Measurements from ENCODE around the gene NLRP3. TPM values are rescaled to one million over a fixed set of nuclear protein-coding genes. Genes with fewer than 3 reads are reported as not detected.
A peak's percentile ranks its signal among the peaks of the same experiment; 100 is the strongest.

The NLRP3 gene
- total RNA-seq, 1 experiment from 2014 or later = not detected

DNA sequence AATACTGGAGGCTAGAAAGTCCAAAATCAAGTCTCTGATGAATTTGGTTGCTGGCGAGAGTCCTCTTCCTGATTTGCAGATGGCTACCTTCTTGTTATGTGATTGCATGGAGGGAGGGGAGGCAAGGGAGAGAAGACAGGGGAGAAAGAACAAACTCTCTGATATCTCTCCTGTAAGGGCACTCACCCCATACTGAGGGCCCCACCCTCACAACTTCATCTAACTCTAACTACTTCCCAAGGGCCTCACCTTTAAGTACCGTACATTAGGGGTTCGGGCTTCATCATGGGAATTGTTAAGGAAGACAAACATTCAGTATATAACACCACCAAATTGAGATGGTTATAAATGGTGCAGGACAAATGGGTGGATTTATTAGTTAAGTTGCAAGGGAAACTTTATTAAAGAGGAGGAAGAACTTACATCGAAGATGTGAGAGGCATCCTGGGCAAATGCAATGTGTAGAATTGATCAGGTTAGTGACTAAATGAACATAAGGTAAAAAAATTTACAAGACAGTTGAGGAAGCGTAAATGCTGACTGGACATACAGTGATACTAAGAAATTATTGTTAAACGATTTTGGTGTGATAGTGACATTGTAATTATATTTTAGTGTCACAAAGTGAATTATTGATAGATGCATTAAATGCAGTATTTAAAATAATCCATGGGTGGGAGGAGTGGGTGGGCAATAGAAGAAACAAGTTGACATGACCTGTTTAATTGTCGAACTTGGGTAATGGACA is 31.4 kb downstream of the NLRP3 start:
- Histone ChIP-seq H3K18ac (ENCODE audit: insufficient read length, low read depth, low read length) (no peak overlapping the region), H2BK120ac (ENCODE audit: low read depth, low read length, poor library complexity, severe bottlenecking) (no peak overlapping the region), H3K4me1 (ENCODE audit: insufficient read depth, low read length) (no peaks in the 10 kb centered on the region), H4K20me1 (ENCODE audit: control insufficient read depth, insufficient read depth, insufficient read length) (no peaks in the 10 kb centered on the region), H3K27ac (ENCODE audit: insufficient read length, low read depth, low read length) (no peak overlapping the region), H4K8ac (replicated peaks; ENCODE audit: insufficient read length, low read depth, low read length) (no peak overlapping the region), H4K91ac (ENCODE audit: insufficient read length, low read depth, low read length) (no peak overlapping the region), H3K4ac (ENCODE audit: low read depth, low read length) (no peak overlapping the region), H3T11ph (ENCODE audit: low read length) (no peak overlapping the region), H4K5ac (ENCODE audit: insufficient read length, low read depth, low read length) (no peak overlapping the region), H2AFZ (ENCODE audit: low read length) (no peak overlapping the region), H2BK5ac (ENCODE audit: insufficient read length, low read length) (no peak overlapping the region), H3K9ac (ENCODE audit: extremely low read depth, insufficient read length, low read length) (no peak overlapping the region), H3K79me2 (ENCODE audit: insufficient read depth, low read length) (no peaks in the 10 kb centered on the region), H3K56ac (ENCODE audit: insufficient read length, low read depth, low read length) (no peak overlapping the region), H3K4me2 (ENCODE audit: insufficient read depth, insufficient read length, low read length) (peak overlapping the region; percentile 58), H2BK12ac (ENCODE audit: insufficient read length, low read depth, low read length) (no peak overlapping the region), H3K23me2 (ENCODE audit: insufficient read length, low read depth, low read length, poor library complexity, severe bottlenecking) (peaks cover 3% of the 10 kb centered on the region), H3K23ac (ENCODE audit: insufficient read length, low read depth, low read length) (no peak overlapping the region), H2BK15ac (ENCODE audit: low read depth, low read length) (no peak overlapping the region), H3K9me3 (ENCODE audit: control insufficient read depth, low read depth, low read length) (no peaks in the 10 kb centered on the region), H3K79me1 (ENCODE audit: insufficient read depth, low read depth, low read length, poor library complexity, severe bottlenecking) (no peaks in the 10 kb centered on the region), H2AK5ac (ENCODE audit: insufficient read length, low read length) (no peak overlapping the region), H3K14ac (ENCODE audit: insufficient read depth, low read length) (no peak overlapping the region), H2BK20ac (ENCODE audit: low read depth, low read length, poor library complexity, severe bottlenecking) (no peak overlapping the region), H3K27me3 (ENCODE audit: insufficient read depth, low read length) (no peaks in the 10 kb centered on the region)
- TF ChIP-seq, protein P1, sequence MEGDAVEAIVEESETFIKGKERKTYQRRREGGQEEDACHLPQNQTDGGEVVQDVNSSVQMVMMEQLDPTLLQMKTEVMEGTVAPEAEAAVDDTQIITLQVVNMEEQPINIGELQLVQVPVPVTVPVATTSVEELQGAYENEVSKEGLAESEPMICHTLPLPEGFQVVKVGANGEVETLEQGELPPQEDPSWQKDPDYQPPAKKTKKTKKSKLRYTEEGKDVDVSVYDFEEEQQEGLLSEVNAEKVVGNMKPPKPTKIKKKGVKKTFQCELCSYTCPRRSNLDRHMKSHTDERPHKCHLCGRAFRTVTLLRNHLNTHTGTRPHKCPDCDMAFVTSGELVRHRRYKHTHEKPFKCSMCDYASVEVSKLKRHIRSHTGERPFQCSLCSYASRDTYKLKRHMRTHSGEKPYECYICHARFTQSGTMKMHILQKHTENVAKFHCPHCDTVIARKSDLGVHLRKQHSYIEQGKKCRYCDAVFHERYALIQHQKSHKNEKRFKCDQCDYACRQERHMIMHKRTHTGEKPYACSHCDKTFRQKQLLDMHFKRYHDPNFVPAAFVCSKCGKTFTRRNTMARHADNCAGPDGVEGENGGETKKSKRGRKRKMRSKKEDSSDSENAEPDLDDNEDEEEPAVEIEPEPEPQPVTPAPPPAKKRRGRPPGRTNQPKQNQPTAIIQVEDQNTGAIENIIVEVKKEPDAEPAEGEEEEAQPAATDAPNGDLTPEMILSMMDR (conservative IDR thresholded peaks at IDR 0.05) = no peak
- Mint-ChIP-seq H3K36me3 (ENCODE audit: insufficient read depth in 1 of 3, low read depth in 3 of 3) (no peaks in the 10 kb centered on the region; a peak in 1 of 7 replicates), H3K27me3 (ENCODE audit: low read depth) (peaks cover 11% of the 10 kb centered on the region), H3K9me3 (peaks cover 0 to 3% of the 10 kb centered on the region in 2 experiments; a peak in 1 of 5 replicates), H3K4me3 (peak overlapping the region; percentile 53 to 68), H3K27ac (no peak overlapping the region), H3K4me1 (peaks cover 9 to 15% of the 10 kb centered on the region in 2 experiments)
- WGBS (ENCODE audit: extremely low coverage, insufficient read length, low lambda C conversion rate) = 100% methylated on average over 1 of the region's 7 CpGs
- DNase-seq = no peak

Data from H9 (cell line).